HepG2 (cell line): ENCODE data around the gene COL5A1. TPM values are rescaled to one million over a fixed set of nuclear protein-coding genes. Genes with fewer than 3 reads are reported as not detected.

Experiments used
- ATAC-seq: fragments of 200-7000 bp; cut with Tn5 transposase; 3 replicates; pipeline ENCODE4 v1.9.1; 2020; ENCODE audit warnings: mild to moderate bottlenecking, moderate library complexity
- BruUV-seq: library from RNA; stranded (reverse); fragments of 400-500 nt; replicated peaks from 2 replicates; lab custom pipeline; 2021; lab: Mats Ljungman, UMichigan
- CTCF ChIA-PET: fragments of 300-600 bp; formaldehyde crosslinking; extraction: SDS; loops from one replicate; lab custom pipeline; 2021; ENCODE audit warnings: low total read pairs, inconsistent platforms, low intra/inter-chr PET ratio; lab: Yijun Ruan, JAX
- POLR2A ChIA-PET: fragments of 350-600 bp; sonication (Branson Sonifier 250); formaldehyde crosslinking; loops from one replicate; lab custom pipeline; 2020; ENCODE audit warnings: antibody characterized with exemption, inconsistent platforms; lab: Yijun Ruan, JAX
- DNase-seq: peaks from one replicate; pipeline ENCODE4 v3.0.0-alpha.2; 2015; ENCODE audit warnings: low spot score
- FAIRE-seq: peaks from 3 replicates; lab custom pipeline; 2011; peaks lifted over from hg19 to GRCh38; lab: Jason Lieb, UNC
- H2AFZ ChIP-seq: one replicate; pipeline ENCODE4 v1.6.1; 2011; ENCODE audit warnings: low read length, inconsistent platforms
- H3K27ac ChIP-seq: fragments of 300-600 bp; 3 replicates; pipeline ENCODE4 v1.8.0; 2011; ENCODE audit warnings: mixed run types, mild to moderate bottlenecking, mixed read lengths, low read length, inconsistent platforms; ENCODE audit not compliant: insufficient read depth; ENCODE audit errors: extremely low read length
- H3K27me3 ChIP-seq, 2 experiments: fragments of 200-600 bp in 1 of 2; 2 replicates in 1 of 2; 3 replicates in 1 of 2; pipeline versions ENCODE4 v1.6.0 to v1.8.0; 2011; ENCODE audit warnings: low read length in 2 of 2, mild to moderate bottlenecking in 2 of 2, moderate library complexity in 2 of 2, inconsistent platforms in 1 of 2; ENCODE audit not compliant: insufficient read depth in 2 of 2, control insufficient read depth in 1 of 2
- H3K36me3 ChIP-seq, 2 experiments: fragments of 200-600 bp in 1 of 2; replicated peaks in 1 of 2; 2 replicates in 1 of 2; 3 replicates in 1 of 2; pipeline versions ENCODE4 v1.5.1 to v1.8.0; 2011; ENCODE audit warnings: low read length in 2 of 2, inconsistent platforms in 1 of 2; ENCODE audit not compliant: insufficient read depth in 2 of 2, control insufficient read depth in 1 of 2
- H3K4me1 ChIP-seq: 2 replicates; pipeline ENCODE4 v1.5.1; 2012; ENCODE audit warnings: low read length, inconsistent platforms; ENCODE audit not compliant: insufficient read depth
- H3K4me2 ChIP-seq: 2 replicates; pipeline ENCODE4 v1.6.0; 2011; ENCODE audit warnings: low read depth, low read length, inconsistent platforms
- H3K4me3 ChIP-seq, 3 experiments: fragments of 200-600 bp in 1 of 3; sonication (generic), shearing (Covaris generic) in 1 of 3; replicated peaks in 1 of 3; 2 replicates each; pipeline ENCODE4 v1.5.1; 2011 to 2016; ENCODE audit warnings: low read length in 3 of 3, inconsistent platforms in 2 of 3, low read depth in 2 of 3, mild to moderate bottlenecking in 2 of 3, control low read depth in 1 of 3, mixed read lengths in 1 of 3; ENCODE audit not compliant: insufficient read depth in 1 of 3
- H3K79me2 ChIP-seq: one replicate; pipeline ENCODE4 v1.6.1; 2011; ENCODE audit warnings: low read length, inconsistent platforms; ENCODE audit not compliant: insufficient read depth
- H3K9ac ChIP-seq: 2 replicates; pipeline ENCODE4 v1.6.0; 2011; ENCODE audit warnings: mild to moderate bottlenecking, low read depth, low read length, inconsistent platforms; ENCODE audit not compliant: insufficient read depth
- H3K9me3 ChIP-seq: 2 replicates; pipeline ENCODE4 v1.5.1; 2012; ENCODE audit warnings: mild to moderate bottlenecking, low read length
- H4K20me1 ChIP-seq: 2 replicates; pipeline ENCODE4 v1.6.0; 2011; ENCODE audit warnings: inconsistent platforms, mild to moderate bottlenecking, low read length, moderate library complexity; ENCODE audit not compliant: insufficient read depth
- ATM ChIP-seq: fragments of 450-650 bp; IDR thresholded peaks from 2 replicates; pipeline ENCODE4 v1.7.1; 2017; ENCODE audit warnings: mild to moderate bottlenecking, borderline replicate concordance
- DZIP1 ChIP-seq: sonication (generic); formaldehyde crosslinking; IDR thresholded peaks from 2 replicates; pipeline ENCODE4 v1.5.0; 2020; ENCODE audit warnings: mild to moderate bottlenecking, missing genetic modification reagents
- MAX ChIP-seq: IDR thresholded peaks from 2 replicates; pipeline ENCODE4 v1.6.1; 2012; ENCODE audit warnings: inconsistent platforms
- MEIS1 ChIP-seq: sonication (generic); formaldehyde crosslinking; IDR thresholded peaks from 2 replicates; pipeline ENCODE4 v1.9.0; 2021; ENCODE audit warnings: mild to moderate bottlenecking, missing genetic modification reagents, moderate library complexity, borderline replicate concordance
- ZNF124 ChIP-seq: sonication (generic); formaldehyde crosslinking; IDR thresholded peaks from 2 replicates; pipeline ENCODE4 v1.4.0; 2020; ENCODE audit warnings: missing genetic modification reagents
- ZNF317 ChIP-seq: sonication (generic); formaldehyde crosslinking; IDR thresholded peaks from 2 replicates; pipeline ENCODE4 v1.5.0; 2020; ENCODE audit warnings: mild to moderate bottlenecking, missing genetic modification reagents
- ZNF619 ChIP-seq: sonication (generic); formaldehyde crosslinking; IDR thresholded peaks from 2 replicates; pipeline ENCODE4 v1.4.0; 2020; ENCODE audit warnings: mild to moderate bottlenecking, missing genetic modification reagents
- WGBS: methylation state at CpG from one replicate; pipeline ENCODE4 v1.1.6; 2017; ENCODE audit warnings: low lambda C conversion rate; 5-methylcytosine and 5-hydroxymethylcytosine counted together
- in situ Hi-C: cut with HindIII; loops from 2 replicates; pipeline ENCODE4 v1.10.0; 2017; ENCODE audit warnings: low pct_unique_long_range_greater_than_20kb; ENCODE audit not compliant: extremely low pct_ligation_motif_present
- intact Hi-C: fragments of 100-400 bp; cut with micrococcal nuclease; formaldehyde crosslinking; loops from one replicate; pipeline ENCODE4 v1.10.0; 2022; ENCODE audit not compliant: unreplicated experiment
- polyA plus RNA-seq, 8 experiments: library from polyadenylated mRNA; depleted of rRNA in 3 of 8; stranded (reverse) in 7 of 8; unstranded in 1 of 8; fragments of >200 nt; fragmentation: Illumina TruSeq in 4 of 8; extraction: Trizol in 4 of 8; gene quantifications; 2 replicates each; pipeline versions ENCODE4 v1.2.1 to v1.2.3, GENCODE V29; 2011 to 2016; ENCODE audit warnings: low read depth in 4 of 8, missing spikeins in 1 of 8, mixed read lengths in 1 of 8; ENCODE audit not compliant: insufficient read depth in 1 of 8
- total RNA-seq, 5 experiments: library from RNA; depleted of rRNA; stranded (reverse); fragments of >200 nt; fragmentation: Illumina TruSeq; extraction: Trizol; gene quantifications; 2 replicates each; pipeline ENCODE4 v1.2.3, GENCODE V29; 2016; ENCODE audit warnings: low read depth in 1 of 5

COL5A1 gene
- total and polyA plus RNA-seq, 2 of the 13 experiments (the other 11 are each of a cell fraction or from before 2014, with no cell fraction given): not detected

DNA sequence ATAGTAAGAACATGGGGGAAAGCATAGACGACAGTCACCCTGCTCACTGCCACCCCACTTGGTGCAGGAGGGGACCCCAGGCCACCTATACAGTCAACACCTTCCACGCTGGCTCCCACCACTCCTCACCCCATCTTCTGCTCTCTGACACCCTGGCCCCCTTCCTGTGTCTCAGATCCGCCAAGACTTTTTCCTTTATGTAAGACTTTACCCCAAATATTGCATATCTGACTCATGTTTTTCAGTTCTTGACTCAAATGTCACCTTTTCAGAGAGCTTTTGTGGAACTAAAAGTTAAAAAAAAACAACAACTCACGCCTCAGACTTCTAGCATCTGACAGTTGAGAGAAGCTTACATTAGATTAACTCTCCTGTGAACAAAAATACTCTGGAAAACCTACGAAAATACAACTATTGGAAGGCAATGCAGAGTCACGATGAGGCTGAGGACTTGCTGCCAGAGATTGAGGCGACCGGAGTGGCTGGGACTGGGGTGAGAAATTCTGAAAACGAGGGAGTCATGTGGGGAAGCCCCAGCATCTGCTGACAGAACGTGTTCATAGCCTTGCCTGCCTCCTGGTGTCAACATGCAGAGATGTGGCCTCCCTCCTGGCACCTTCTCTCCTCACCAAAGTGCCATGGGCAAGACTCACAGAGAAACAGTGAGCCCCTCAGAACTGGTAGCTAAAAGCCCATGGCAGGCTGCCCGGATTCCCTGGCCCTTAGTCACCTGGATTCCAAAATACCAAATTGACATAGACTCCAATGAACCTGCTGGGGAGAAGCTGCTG lies 216.6 kb downstream of the COL5A1 start:
- no peak for DNase-seq
- H3K9ac ChIP-seq: no peak overlapping the region
- intact Hi-C loops: no loop called here
- TF ChIP-seq MEIS1 (CRISPR knock-in tag) (no peak), ZNF317 (no peak), MAX (no peak), ATM (no peak), DZIP1 (CRISPR knock-in tag) (no peak), ZNF124 (CRISPR knock-in tag) (no peak), ZNF619 (no peak)
- TF ChIP-seq, all 625 proteins: peak for 0
- Histone ChIP-seq H3K4me1 (no peaks in the 10 kb centered on the region), H4K20me1 (no peaks in the 10 kb centered on the region; the same call in 1 of the 2 replicates), H3K79me2 (no peaks in the 10 kb centered on the region), H3K27me3 (peaks cover 0 to 42% of the 10 kb centered on the region in 2 experiments; a peak in 3 of 5 replicates), H3K27ac (no peak overlapping the region), H3K4me2 (no peak overlapping the region), H3K36me3 (no peaks in the 10 kb centered on the region), H3K9me3 (no peaks in the 10 kb centered on the region), H2AFZ (no peak overlapping the region), H3K4me3 (no peak overlapping the region)
- BruUV-seq: no TSS peak
- ChIA-PET POLR2A (no interaction called here), CTCF (no interaction called here)
- 6% methylated on average over 10 of the region's 11 CpGs for WGBS
- no peak for FAIRE-seq
- in situ Hi-C loops: no loop called here
- ATAC-seq: no peak
